CD4-positive, alpha-beta T cell treated with Interleukin-12 subunit alpha and Interleukin-12 subunit beta, for 1 hour (primary cell): ENCODE results near the gene TRAPPC3.

Source experiments
- DNase-seq: peaks from one replicate; pipeline ENCODE4 v3.0.0-alpha.2; 2020

TRAPPC3 gene

GRCh38 chr1:36124404-36125128, 24.7 kb downstream of the TRAPPC3 start:
- no peak for DNase-seq

GRCh38 chr1:36123356-36123755, 25.9 kb downstream of the TRAPPC3 start:
- peak; percentile 23 for DNase-seq

GRCh38 chr1:36122062-36123030, 26.9 kb downstream of the TRAPPC3 start:
- DNase-seq, result no peak

GRCh38 chr1:36119456-36119855, 29.8 kb downstream of the TRAPPC3 start:
- DNase-seq, result no peak

GRCh38 chr1:36118447-36119204, 30.7 kb downstream of the TRAPPC3 start:
- DNase-seq, result no peak

- no peak for DNase-seq
Measured at GRCh38 chr1:36116901-36117300, 32.4 kb downstream of the TRAPPC3 start.

GRCh38 chr1:36115931-36116330, 33.4 kb downstream of the TRAPPC3 start:
- DNase-seq, result no peak

- DNase-seq, result no peak
Measured at GRCh38 chr1:36115200-36115669, 34.1 kb downstream of the TRAPPC3 start.

- no peak for DNase-seq
Measured at GRCh38 chr1:36114371-36114770, 34.9 kb downstream of the TRAPPC3 start.

- DNase-seq, result no peak
Measured at GRCh38 chr1:36112823-36113222, 36.5 kb downstream of the TRAPPC3 start.

- DNase-seq, result no peak
Measured at GRCh38 chr1:36111151-36111550, 38.1 kb downstream of the TRAPPC3 start.

- peak; percentile 50 for DNase-seq
Measured at GRCh38 chr1:36109041-36109679, 40.1 kb downstream of the TRAPPC3 start.

GRCh38 chr1:36108314-36108713, 41.0 kb downstream of the TRAPPC3 start:
- no peak for DNase-seq

GRCh38 chr1:36107394-36107793, 41.9 kb downstream of the TRAPPC3 start:
- DNase-seq, result no peak

GRCh38 chr1:36106269-36106668, 43.0 kb downstream of the TRAPPC3 start:
- DNase-seq, result no peak

- DNase-seq, result no peak
Measured at GRCh38 chr1:36101546-36101945, 47.7 kb downstream of the TRAPPC3 start.

- no peak for DNase-seq
Measured at GRCh38 chr1:36100376-36100775, 48.9 kb downstream of the TRAPPC3 start.

- peak; percentile 75 for DNase-seq
Measured at GRCh38 chr1:36099681-36100341, 49.5 kb downstream of the TRAPPC3 start.

GRCh38 chr1:36098650-36099365, 50.5 kb downstream of the TRAPPC3 start:
- no peak for DNase-seq

- DNase-seq, result no peak
Measured at GRCh38 chr1:36097693-36098585, 51.3 kb downstream of the TRAPPC3 start.
